ENCODE results near the gene EOLA1. TPM values are rescaled to one million over a fixed set of nuclear protein-coding genes. Genes with fewer than 3 reads are reported as not detected.
"Not testable (repeated sequence)": the region's sequence is repeated elsewhere in the genome, so short reads cannot be mapped to it uniquely, and the experiment has no call there.

EOLA1 gene
- polyA plus RNA-seq, 1 donor (not counting 4 experiments of a cell fraction or from before 2014, with no cell fraction given), result 9.3 TPM

GRCh38 chrX:149537474-149537873 is 3.3 kb upstream of the EOLA1 start:
- FAIRE-seq; dilution Hi-C loops (cut with MboI; ENCODE audit: extremely low pct_ligation_motif_present, low sequenced_read_pairs): not testable (repeated sequence)

GRCh38 chrX:149539283-149540130 is 1.3 kb upstream of the EOLA1 start:
- Histone ChIP-seq H3K36me3 (ENCODE audit: control insufficient read depth in 2 of 2, extremely low read depth in 1 of 2, insufficient read depth in 2 of 2, low read length in 2 of 2) (no peaks in the 10 kb centered on the region), H3K9me1 (ENCODE audit: control insufficient read depth, extremely low read depth, insufficient read depth, low read length) (no peaks in the 10 kb centered on the region), H3K9me3 (ENCODE audit: control insufficient read depth, low read depth, low read length) (no peaks in the 10 kb centered on the region), H3K27ac (ENCODE audit: control insufficient read depth, insufficient read depth, low read length) (peak overlapping the region; percentile 49), H4K20me1 (ENCODE audit: control insufficient read depth, extremely low read depth, insufficient read depth, low read length) (no peaks in the 10 kb centered on the region), H2AFZ (ENCODE audit: control insufficient read depth, low read length) (peak overlapping the region; percentile 46), H3K4me2 (ENCODE audit: control insufficient read depth, extremely low read depth, insufficient read depth, low read depth, low read length) (peak overlapping the region; percentile 56), H3K9ac (ENCODE audit: control insufficient read depth, extremely low read depth, insufficient read depth, low read length) (peak overlapping the region; percentile 54), H3K27me3 (ENCODE audit: control insufficient read depth, extremely low read depth, insufficient read depth, low read length) (no peaks in the 10 kb centered on the region), H3K79me2 (ENCODE audit: control insufficient read depth, insufficient read depth, low read length) (no peaks in the 10 kb centered on the region), H3K4me3 (ENCODE audit: control insufficient read depth in 2 of 3, extremely low read depth in 1 of 3, insufficient read depth in 2 of 3, low read depth in 1 of 3, low read length in 3 of 3) (peak overlapping the region; percentile 20 to 44 (median 25)), H3K4me1 (ENCODE audit: control insufficient read depth, extremely low read depth, insufficient read depth, low read length) (peaks cover 5% of the 10 kb centered on the region)
- DNase-seq (ENCODE audit: low read depth, low spot score), result peak; percentile 69
- dilution Hi-C loops (cut with MboI; ENCODE audit: extremely low pct_ligation_motif_present, low sequenced_read_pairs), result no loop called here
- FAIRE-seq, result peak; percentile 57
- TF ChIP-seq CTCF (optimal IDR thresholded peaks at IDR 0.05 in 1 of 3, IDR thresholded peaks at IDR 0.05 in 1 of 3, conservative IDR thresholded peaks at IDR 0.05 in 1 of 3; ENCODE audit: extremely low read depth in 1 of 3, insufficient read depth in 2 of 3, low read length in 3 of 3) (no peak), EZH2 (IDR thresholded peaks at IDR 0.05; ENCODE audit: low read length) (no peak)

More at GRCh38 chrX:149537474-149537873, 3.3 kb upstream of the EOLA1 start:
- H3K4me3 ChIP-seq (ENCODE audit: control insufficient read depth in 2 of 3, extremely low read depth in 1 of 3, insufficient read depth in 2 of 3, low read depth in 1 of 3, low read length in 3 of 3); H3K9ac ChIP-seq (ENCODE audit: control insufficient read depth, extremely low read depth, insufficient read depth, low read length); DNase-seq (ENCODE audit: low read depth, low spot score); H3K36me3 ChIP-seq (ENCODE audit: control insufficient read depth in 2 of 2, extremely low read depth in 1 of 2, insufficient read depth in 2 of 2, low read length in 2 of 2); H3K27me3 ChIP-seq (ENCODE audit: control insufficient read depth, extremely low read depth, insufficient read depth, low read length); H3K79me2 ChIP-seq (ENCODE audit: control insufficient read depth, insufficient read depth, low read length); H3K4me2 ChIP-seq (ENCODE audit: control insufficient read depth, extremely low read depth, insufficient read depth, low read depth, low read length); H2AFZ ChIP-seq (ENCODE audit: control insufficient read depth, low read length); H4K20me1 ChIP-seq (ENCODE audit: control insufficient read depth, extremely low read depth, insufficient read depth, low read length); H3K4me1 ChIP-seq (ENCODE audit: control insufficient read depth, extremely low read depth, insufficient read depth, low read length); H3K27ac ChIP-seq (ENCODE audit: control insufficient read depth, insufficient read depth, low read length); H3K9me1 ChIP-seq (ENCODE audit: control insufficient read depth, extremely low read depth, insufficient read depth, low read length); H3K9me3 ChIP-seq (ENCODE audit: control insufficient read depth, low read depth, low read length): not testable (repeated sequence)
